Measurements from ENCODE around the gene PRKAR1B.

DNA sequence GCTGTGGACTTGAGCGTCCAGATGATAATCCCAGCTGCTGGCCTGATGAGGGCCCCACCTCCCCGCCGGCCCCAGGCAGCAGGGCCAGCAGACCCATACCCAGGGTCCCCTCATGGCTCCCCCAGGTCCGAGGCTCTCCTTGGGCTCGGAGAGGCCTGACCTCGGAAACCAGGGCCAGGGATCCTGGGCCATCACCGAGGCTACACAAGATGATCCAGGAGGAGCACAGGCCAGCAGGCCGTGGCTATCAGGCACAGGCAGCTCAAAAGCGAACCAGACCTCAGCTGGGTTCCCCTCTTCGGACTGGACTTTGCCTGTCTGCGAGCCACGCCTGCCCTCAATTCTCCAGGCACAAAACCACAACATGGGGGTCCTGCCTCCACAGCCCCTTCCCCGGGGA, 224.8 kb downstream of the PRKAR1B start:
- TF ChIP-seq, protein P1, sequence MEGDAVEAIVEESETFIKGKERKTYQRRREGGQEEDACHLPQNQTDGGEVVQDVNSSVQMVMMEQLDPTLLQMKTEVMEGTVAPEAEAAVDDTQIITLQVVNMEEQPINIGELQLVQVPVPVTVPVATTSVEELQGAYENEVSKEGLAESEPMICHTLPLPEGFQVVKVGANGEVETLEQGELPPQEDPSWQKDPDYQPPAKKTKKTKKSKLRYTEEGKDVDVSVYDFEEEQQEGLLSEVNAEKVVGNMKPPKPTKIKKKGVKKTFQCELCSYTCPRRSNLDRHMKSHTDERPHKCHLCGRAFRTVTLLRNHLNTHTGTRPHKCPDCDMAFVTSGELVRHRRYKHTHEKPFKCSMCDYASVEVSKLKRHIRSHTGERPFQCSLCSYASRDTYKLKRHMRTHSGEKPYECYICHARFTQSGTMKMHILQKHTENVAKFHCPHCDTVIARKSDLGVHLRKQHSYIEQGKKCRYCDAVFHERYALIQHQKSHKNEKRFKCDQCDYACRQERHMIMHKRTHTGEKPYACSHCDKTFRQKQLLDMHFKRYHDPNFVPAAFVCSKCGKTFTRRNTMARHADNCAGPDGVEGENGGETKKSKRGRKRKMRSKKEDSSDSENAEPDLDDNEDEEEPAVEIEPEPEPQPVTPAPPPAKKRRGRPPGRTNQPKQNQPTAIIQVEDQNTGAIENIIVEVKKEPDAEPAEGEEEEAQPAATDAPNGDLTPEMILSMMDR (IDR thresholded peaks at IDR 0.05), result no peak
- TF ChIP-seq POLR2A (IDR thresholded peaks at IDR 0.05), result no peak
- TF ChIP-seq EP300 (IDR thresholded peaks at IDR 0.05), result no peak
- TF ChIP-seq POLR2AphosphoS5 (IDR thresholded peaks at IDR 0.05), result no peak

All from stomach (tissue), 4 donors.